T1000 (cell line): ENCODE data around the gene AMY2B.
"Not testable (repeated sequence)": the region's sequence is repeated elsewhere in the genome, so short reads cannot be mapped to it uniquely, and the experiment has no call there.

ENCODE experiments used
- DNase-seq: peaks from one replicate; lab custom pipeline; 2025; ENCODE audit warnings: mixed read lengths; lab: John Stamatoyannopoulos, UW

The AMY2B gene

GRCh38 chr1:103571289-103571688 is at the start of gene AMY2B:
Gene AMY2B (plus strand): TSS chr1:103571589. CDS start chr1:103571603, 14 bp downstream.
- not testable (repeated sequence) for DNase-seq

GRCh38 chr1:103523346-103523745 is 48.0 kb upstream of the AMY2B start:
- no peak for DNase-seq

GRCh38 chr1:103525114-103525606 is 46.2 kb upstream of the AMY2B start:
- no peak for DNase-seq

GRCh38 chr1:103525607-103526507 is 45.5 kb upstream of the AMY2B start, which contains the start of gene RNPC3:
Gene RNPC3 (plus strand): TSS chr1:103525699. CDS start chr1:103526071, 372 bp downstream.
- DNase-seq, result peak; percentile 88

- no peak for DNase-seq
These were observed 44.1 kb upstream of the AMY2B start for GRCh38 chr1:103527331-103527730.

GRCh38 chr1:103529746-103530145 is 41.6 kb upstream of the AMY2B start:
- no peak for DNase-seq

GRCh38 chr1:103538226-103538625 is 33.2 kb upstream of the AMY2B start:
- DNase-seq, result no peak

GRCh38 chr1:103541431-103541830 is 30.0 kb upstream of the AMY2B start:
- no peak for DNase-seq

- no peak for DNase-seq
These were observed 24.9 kb upstream of the AMY2B start for GRCh38 chr1:103546496-103546895.

- no peak for DNase-seq
These were observed 23.5 kb upstream of the AMY2B start for GRCh38 chr1:103547840-103548239.

- no peak for DNase-seq
These were observed 11.0 kb upstream of the AMY2B start for GRCh38 chr1:103560427-103560826.

GRCh38 chr1:103561124-103561523 is 10.3 kb upstream of the AMY2B start:
- not testable (repeated sequence) for DNase-seq

GRCh38 chr1:103561643-103562395 is 9.6 kb upstream of the AMY2B start:
- DNase-seq, result no peak

GRCh38 chr1:103563056-103563455 is 8.3 kb upstream of the AMY2B start:
- DNase-seq, result no peak

- DNase-seq, result no peak
These were observed 1.9 kb upstream of the AMY2B start for GRCh38 chr1:103569493-103569892.

- DNase-seq, result no peak
These were observed 4.7 kb downstream of the AMY2B start for GRCh38 chr1:103576065-103576464.

GRCh38 chr1:103576784-103577183 is 5.4 kb downstream of the AMY2B start:
- DNase-seq, result not testable (repeated sequence)

- DNase-seq, result no peak
These were observed 11.1 kb downstream of the AMY2B start for GRCh38 chr1:103582464-103582863.

- no peak for DNase-seq
These were observed 12.5 kb downstream of the AMY2B start for GRCh38 chr1:103583887-103584286.

GRCh38 chr1:103584537-103584936 is 13.1 kb downstream of the AMY2B start:
- no peak for DNase-seq

GRCh38 chr1:103602740-103603139 is 31.4 kb downstream of the AMY2B start:
- not testable (repeated sequence) for DNase-seq

GRCh38 chr1:103616362-103616761 is 45.0 kb downstream of the AMY2B start:
- DNase-seq, result no peak
